ENCODE data around the gene ARL5C. TPM values are rescaled to one million over a fixed set of nuclear protein-coding genes. Genes with fewer than 3 reads are reported as not detected.

Gene ARL5C
- polyA plus RNA-seq, 1 donor (not counting 4 experiments of a cell fraction or from before 2014, with no cell fraction given): not detected

DNA sequence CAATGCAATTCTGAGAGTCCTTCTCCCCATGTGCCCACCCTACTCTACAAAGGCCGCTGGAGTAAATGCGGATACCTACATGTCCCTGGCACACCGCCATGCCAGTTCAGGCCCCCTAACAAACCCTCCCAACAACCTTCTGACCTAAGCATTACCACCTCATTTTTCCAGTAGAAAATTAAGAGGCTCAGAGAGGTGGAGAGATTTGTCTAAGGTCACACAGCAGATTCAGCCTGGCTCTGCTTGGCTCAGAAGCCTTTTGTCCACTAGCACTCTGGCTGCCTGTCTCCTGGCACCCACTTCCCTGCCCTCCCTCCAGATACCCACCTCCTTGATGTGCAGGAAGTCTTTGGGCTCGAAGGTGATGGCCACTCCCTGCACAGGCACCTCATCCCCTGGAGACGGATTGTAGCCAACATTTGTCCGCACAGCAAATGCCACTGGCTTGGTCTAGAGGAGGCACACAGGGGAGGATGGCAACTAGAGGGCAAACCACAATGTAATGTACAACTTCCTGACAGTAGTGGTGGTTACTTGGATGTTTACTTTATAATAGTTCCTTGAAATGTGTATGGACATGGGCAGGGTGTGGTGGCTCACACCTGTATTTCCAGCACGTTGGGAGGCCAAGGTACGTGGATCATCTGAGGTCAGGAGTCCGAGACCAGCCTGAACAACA, 21.3 kb upstream of the ARL5C start:
- Histone ChIP-seq H3K27me3 (ENCODE audit: control insufficient read depth, extremely low read depth, insufficient read depth, low read length) (no peaks in the 10 kb centered on the region), H3K4me2 (ENCODE audit: control insufficient read depth, extremely low read depth, insufficient read depth, low read depth, low read length) (no peak overlapping the region), H3K79me2 (ENCODE audit: control insufficient read depth, insufficient read depth, low read length) (no peaks in the 10 kb centered on the region), H3K9ac (ENCODE audit: control insufficient read depth, extremely low read depth, insufficient read depth, low read length) (no peak overlapping the region), H3K27ac (ENCODE audit: control insufficient read depth, insufficient read depth, low read length) (no peak overlapping the region), H2AFZ (ENCODE audit: control insufficient read depth, low read length) (no peak overlapping the region), H3K36me3 (ENCODE audit: control insufficient read depth in 2 of 2, extremely low read depth in 1 of 2, insufficient read depth in 2 of 2, low read length in 2 of 2) (peaks cover 20 to 34% of the 10 kb centered on the region in 2 experiments), H3K4me3 (ENCODE audit: control insufficient read depth in 2 of 3, extremely low read depth in 1 of 3, insufficient read depth in 2 of 3, low read depth in 1 of 3, low read length in 3 of 3) (no peak overlapping the region), H3K9me1 (ENCODE audit: control insufficient read depth, extremely low read depth, insufficient read depth, low read length) (no peaks in the 10 kb centered on the region), H3K9me3 (ENCODE audit: control insufficient read depth, low read depth, low read length) (no peaks in the 10 kb centered on the region), H3K4me1 (ENCODE audit: control insufficient read depth, extremely low read depth, insufficient read depth, low read length) (no peaks in the 10 kb centered on the region), H4K20me1 (ENCODE audit: control insufficient read depth, extremely low read depth, insufficient read depth, low read length) (no peaks in the 10 kb centered on the region)
- FAIRE-seq: no peak
- DNase-seq (ENCODE audit: low read depth, low spot score): no peak
- dilution Hi-C loops (cut with MboI; ENCODE audit: extremely low pct_ligation_motif_present, low sequenced_read_pairs): no loop called here
- TF ChIP-seq, protein P1, sequence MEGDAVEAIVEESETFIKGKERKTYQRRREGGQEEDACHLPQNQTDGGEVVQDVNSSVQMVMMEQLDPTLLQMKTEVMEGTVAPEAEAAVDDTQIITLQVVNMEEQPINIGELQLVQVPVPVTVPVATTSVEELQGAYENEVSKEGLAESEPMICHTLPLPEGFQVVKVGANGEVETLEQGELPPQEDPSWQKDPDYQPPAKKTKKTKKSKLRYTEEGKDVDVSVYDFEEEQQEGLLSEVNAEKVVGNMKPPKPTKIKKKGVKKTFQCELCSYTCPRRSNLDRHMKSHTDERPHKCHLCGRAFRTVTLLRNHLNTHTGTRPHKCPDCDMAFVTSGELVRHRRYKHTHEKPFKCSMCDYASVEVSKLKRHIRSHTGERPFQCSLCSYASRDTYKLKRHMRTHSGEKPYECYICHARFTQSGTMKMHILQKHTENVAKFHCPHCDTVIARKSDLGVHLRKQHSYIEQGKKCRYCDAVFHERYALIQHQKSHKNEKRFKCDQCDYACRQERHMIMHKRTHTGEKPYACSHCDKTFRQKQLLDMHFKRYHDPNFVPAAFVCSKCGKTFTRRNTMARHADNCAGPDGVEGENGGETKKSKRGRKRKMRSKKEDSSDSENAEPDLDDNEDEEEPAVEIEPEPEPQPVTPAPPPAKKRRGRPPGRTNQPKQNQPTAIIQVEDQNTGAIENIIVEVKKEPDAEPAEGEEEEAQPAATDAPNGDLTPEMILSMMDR (optimal IDR thresholded peaks at IDR 0.05 in 1 of 3, IDR thresholded peaks at IDR 0.05 in 1 of 3, conservative IDR thresholded peaks at IDR 0.05 in 1 of 3; ENCODE audit: extremely low read depth in 1 of 3, insufficient read depth in 2 of 3, low read length in 3 of 3): no peak
- no peak for TF ChIP-seq EZH2 (IDR thresholded peaks at IDR 0.05; ENCODE audit: low read length)

DNA sequence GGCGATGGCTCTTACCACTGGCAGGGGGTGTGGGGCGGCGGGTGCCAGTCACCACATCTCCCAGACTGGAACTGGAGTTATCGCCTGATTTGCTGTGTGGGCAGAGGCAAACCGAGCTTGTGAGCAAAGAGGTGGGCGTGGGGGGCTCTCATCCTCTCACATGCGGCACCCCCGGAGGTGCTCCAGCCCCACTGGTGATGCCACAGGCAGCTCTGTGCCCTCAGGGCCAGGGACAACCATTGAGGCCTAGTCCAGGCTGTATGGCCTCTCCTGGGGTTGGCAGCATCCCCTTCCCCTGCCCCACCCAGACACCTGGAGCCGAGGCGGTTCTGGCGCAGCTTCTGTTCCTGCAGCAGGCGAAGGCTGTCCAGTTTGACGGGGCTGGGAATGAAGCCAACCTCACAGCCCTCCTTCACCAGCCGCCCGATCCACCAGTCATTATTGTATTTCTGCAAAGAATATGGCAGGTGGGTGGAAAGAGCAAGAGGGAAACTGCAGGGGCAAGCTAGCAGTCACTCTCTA, 20.6 kb upstream of the ARL5C start:
- TF ChIP-seq, protein P1 (optimal IDR thresholded peaks at IDR 0.05 in 1 of 3, IDR thresholded peaks at IDR 0.05 in 1 of 3, conservative IDR thresholded peaks at IDR 0.05 in 1 of 3; ENCODE audit: extremely low read depth in 1 of 3, insufficient read depth in 2 of 3, low read length in 3 of 3): no peak
- TF ChIP-seq EZH2 (IDR thresholded peaks at IDR 0.05; ENCODE audit: low read length): no peak
- FAIRE-seq (no peak), DNase-seq (ENCODE audit: low read depth, low spot score) (no peak)
- no peaks in the 10 kb centered on the region for H3K27me3 ChIP-seq (ENCODE audit: control insufficient read depth, extremely low read depth, insufficient read depth, low read length)
- H3K4me2 ChIP-seq (ENCODE audit: control insufficient read depth, extremely low read depth, insufficient read depth, low read depth, low read length): no peak overlapping the region
- no peak overlapping the region for H3K9ac ChIP-seq (ENCODE audit: control insufficient read depth, extremely low read depth, insufficient read depth, low read length)
- no peak overlapping the region for H3K27ac ChIP-seq (ENCODE audit: control insufficient read depth, insufficient read depth, low read length)
- no peaks in the 10 kb centered on the region for H3K79me2 ChIP-seq (ENCODE audit: control insufficient read depth, insufficient read depth, low read length)
- dilution Hi-C loops (cut with MboI; ENCODE audit: extremely low pct_ligation_motif_present, low sequenced_read_pairs): no loop called here
- peaks cover 20 to 30% of the 10 kb centered on the region in 2 experiments for H3K36me3 ChIP-seq (ENCODE audit: control insufficient read depth in 2 of 2, extremely low read depth in 1 of 2, insufficient read depth in 2 of 2, low read length in 2 of 2)
- no peaks in the 10 kb centered on the region for H3K4me1 ChIP-seq (ENCODE audit: control insufficient read depth, extremely low read depth, insufficient read depth, low read length)
- no peaks in the 10 kb centered on the region for H3K9me1 ChIP-seq (ENCODE audit: control insufficient read depth, extremely low read depth, insufficient read depth, low read length)
- no peaks in the 10 kb centered on the region for H4K20me1 ChIP-seq (ENCODE audit: control insufficient read depth, extremely low read depth, insufficient read depth, low read length)
- no peaks in the 10 kb centered on the region for H3K9me3 ChIP-seq (ENCODE audit: control insufficient read depth, low read depth, low read length)
- no peak overlapping the region for H3K4me3 ChIP-seq (ENCODE audit: control insufficient read depth in 2 of 3, extremely low read depth in 1 of 3, insufficient read depth in 2 of 3, low read depth in 1 of 3, low read length in 3 of 3)
- no peak overlapping the region for H2AFZ ChIP-seq (ENCODE audit: control insufficient read depth, low read length)
